Hepatocyte (in vitro differentiated cells): ENCODE measurements around the gene SHANK1. TPM values are rescaled to one million over a fixed set of nuclear protein-coding genes. Genes with fewer than 3 reads are reported as not detected.
"Not testable (repeated sequence)": the region's sequence is repeated elsewhere in the genome, so short reads cannot be mapped to it uniquely, and the experiment has no call there.

ENCODE experiments used
- DNase-seq: peaks from one replicate; pipeline ENCODE4 v3.0.0-alpha.2; 2016; ENCODE audit warnings: low spot score
- H2AFZ ChIP-seq: fragments of 200-600 bp; sonication (generic); 2 replicates; pipeline ENCODE4 v1.6.0; 2016; ENCODE audit warnings: antibody characterized with exemption, mild to moderate bottlenecking
- H3K27ac ChIP-seq: fragments of 200-600 bp; sonication (generic); 2 replicates; pipeline ENCODE4 v1.5.1; 2016; ENCODE audit warnings: mild to moderate bottlenecking
- H3K27me3 ChIP-seq: fragments of 200-600 bp; sonication (generic); 2 replicates; pipeline ENCODE4 v1.6.1; 2016
- H3K36me3 ChIP-seq: fragments of 200-600 bp; sonication (generic); replicated peaks from 2 replicates; pipeline ENCODE4 v1.5.1; 2016; ENCODE audit warnings: low read depth; ENCODE audit not compliant: insufficient read depth
- H3K4me1 ChIP-seq: fragments of 200-600 bp; sonication (generic); 2 replicates; pipeline ENCODE4 v1.5.1; 2016; ENCODE audit warnings: mild to moderate bottlenecking, moderate library complexity; ENCODE audit not compliant: insufficient read depth
- H3K4me2 ChIP-seq: fragments of 200-600 bp; sonication (generic); 2 replicates; pipeline ENCODE4 v1.6.0; 2016
- H3K4me3 ChIP-seq: fragments of 200-600 bp; sonication (generic); 2 replicates; pipeline ENCODE4 v1.5.1; 2016; ENCODE audit warnings: mild to moderate bottlenecking
- H3K79me2 ChIP-seq: fragments of 200-600 bp; sonication (generic); 2 replicates; pipeline ENCODE4 v1.6.0; 2017; ENCODE audit warnings: mild to moderate bottlenecking
- H3K9me2 ChIP-seq: fragments of 200-600 bp; sonication (generic); replicated peaks from 2 replicates; pipeline ENCODE4 v1.6.0; 2017; ENCODE audit warnings: mild to moderate bottlenecking; ENCODE audit not compliant: insufficient read depth
- H3K9me3 ChIP-seq: fragments of 200-600 bp; sonication (generic); 2 replicates; pipeline ENCODE4 v1.5.1; 2016; ENCODE audit warnings: low read depth, mild to moderate bottlenecking
- H4K20me1 ChIP-seq: fragments of 200-600 bp; sonication (generic); 2 replicates; pipeline ENCODE4 v1.6.0; 2016; ENCODE audit warnings: mild to moderate bottlenecking; ENCODE audit not compliant: insufficient read depth, poor library complexity, severe bottlenecking
- WGBS: methylation state at CpG from one replicate; pipeline ENCODE4 v1.1.6; 2016; ENCODE audit warnings: low lambda C conversion rate; ENCODE audit errors: missing lambda C conversion rate; 5-methylcytosine and 5-hydroxymethylcytosine counted together
- polyA plus RNA-seq: library from polyadenylated mRNA; unstranded; fragments of >200 nt; fragmentation: Nextera tagmentation; extraction: Ambion mirVana; gene quantifications from 2 replicates; pipeline ENCODE4 v1.2.1, GENCODE V29; 2016
- total RNA-seq: library from RNA; depleted of rRNA; stranded (reverse); fragments of >200 nt; gene quantifications from 2 replicates; pipeline ENCODE4 v1.2.3, GENCODE V29; 2014

Gene SHANK1
- total and polyA plus RNA-seq, 2 experiments from 2014 or later = 0.56 to 2.3 TPM

DNA sequence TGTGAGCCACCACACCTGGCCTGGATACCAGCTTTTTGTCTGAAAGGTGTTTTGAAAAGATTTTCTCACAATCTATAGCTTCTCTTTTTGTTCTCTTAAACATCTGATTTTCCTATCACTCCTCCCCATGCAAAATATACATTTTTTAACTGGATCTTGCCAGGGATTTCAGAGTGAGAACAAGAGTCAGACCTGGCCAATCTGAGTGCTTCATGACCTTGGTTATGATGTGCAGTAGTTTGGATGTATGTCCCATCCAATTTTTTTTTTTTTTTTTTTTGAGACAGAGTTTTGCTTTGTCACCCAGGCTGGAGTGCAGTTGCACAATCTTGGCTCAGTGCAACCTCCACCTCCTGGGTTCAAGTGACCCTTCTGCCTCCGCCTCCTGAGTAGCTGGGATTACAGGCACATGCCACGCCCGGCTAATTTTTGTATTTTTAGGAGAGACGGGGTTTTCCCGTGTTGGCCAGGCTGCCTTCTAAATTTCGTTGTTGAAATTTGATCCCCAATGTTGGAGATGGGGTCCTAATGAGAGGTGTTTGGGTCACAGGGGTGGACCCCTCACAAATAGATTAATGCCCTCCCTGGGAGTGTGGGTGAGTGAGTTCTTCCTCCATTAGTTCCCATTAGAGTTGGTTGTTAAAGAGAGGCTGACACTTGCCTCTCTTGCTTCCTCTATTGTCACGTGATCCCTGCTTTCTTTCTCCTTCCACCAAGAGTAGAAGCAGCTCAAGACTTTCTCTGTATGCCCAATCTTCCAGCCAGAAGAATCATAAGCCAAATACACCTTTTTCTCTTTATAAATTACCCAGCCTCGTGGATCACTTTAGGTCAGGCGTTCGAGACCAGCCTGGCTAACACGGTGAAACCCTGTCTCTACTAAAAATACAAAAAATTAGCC lies 106.8 kb downstream of the SHANK1 start:
- H3K4me3 ChIP-seq, H4K20me1 ChIP-seq, H3K9me3 ChIP-seq, H3K4me2 ChIP-seq, H3K27ac ChIP-seq, H3K27me3 ChIP-seq, H3K36me3 ChIP-seq, H2AFZ ChIP-seq, H3K9me2 ChIP-seq, H3K79me2 ChIP-seq, DNase-seq, H3K4me1 ChIP-seq: not testable (repeated sequence)
- 87% methylated on average over 11 of the region's 11 CpGs for WGBS

Other genes with a start within 250 kb of the SHANK1 start
- gene EMC10, start 243.3 kb downstream of the SHANK1 start, total RNA-seq = 147 and 160 TPM in 2 replicates
- gene EMC10, start 243.3 kb downstream of the SHANK1 start, polyA plus RNA-seq = 31.3 and 35.6 TPM in 2 replicates
- gene GARIN5A, start 243.0 kb downstream of the SHANK1 start, total RNA-seq = 2.7 and 5.0 TPM in 2 replicates
- 10.4 and 11.5 TPM in 2 replicates for gene GARIN5A, start 243.0 kb downstream of the SHANK1 start, polyA plus RNA-seq
- 19.0 and 28.1 TPM in 2 replicates for gene JOSD2, start 208.6 kb downstream of the SHANK1 start, total RNA-seq
- gene JOSD2, start 208.6 kb downstream of the SHANK1 start, polyA plus RNA-seq = 81.8 and 82.9 TPM in 2 replicates
- 9.0 and 9.2 TPM in 2 replicates for gene ASPDH, start 205.9 kb downstream of the SHANK1 start, total RNA-seq
- gene ASPDH, start 205.9 kb downstream of the SHANK1 start, polyA plus RNA-seq = 5.2 and 7.4 TPM in 2 replicates
- gene LRRC4B, start 151.4 kb downstream of the SHANK1 start, total RNA-seq = 6.0 and 7.7 TPM in 2 replicates
- gene LRRC4B, start 151.4 kb downstream of the SHANK1 start, polyA plus RNA-seq = 1.8 and 2.1 TPM in 2 replicates
- 0.48 and 1.5 TPM in 2 replicates for gene SYT3, start 79.9 kb downstream of the SHANK1 start, total RNA-seq
- 2.2 and 4.3 TPM in 2 replicates for gene SYT3, start 79.9 kb downstream of the SHANK1 start, polyA plus RNA-seq
- gene C19orf81, start 70.4 kb downstream of the SHANK1 start, total RNA-seq = 2.2 and 4.1 TPM in 2 replicates
- gene C19orf81, start 70.4 kb downstream of the SHANK1 start, polyA plus RNA-seq = 12.4 and 14.7 TPM in 2 replicates
- 27.6 and 30.3 TPM in 2 replicates for gene CLEC11A, start 3.6 kb upstream of the SHANK1 start, total RNA-seq
- 72.4 and 111 TPM in 2 replicates for gene CLEC11A, start 3.6 kb upstream of the SHANK1 start, polyA plus RNA-seq
- gene GPR32, start 50.7 kb upstream of the SHANK1 start, total RNA-seq = not detected in 2 replicates
- gene GPR32, start 50.7 kb upstream of the SHANK1 start, polyA plus RNA-seq = not detected in 2 replicates
- gene ACP4, start 70.6 kb upstream of the SHANK1 start, total RNA-seq = not detected in 2 replicates
- not detected in 2 replicates for gene ACP4, start 70.6 kb upstream of the SHANK1 start, polyA plus RNA-seq
- 2.7 and 3.9 TPM in 2 replicates for gene KLK1, start 104.0 kb upstream of the SHANK1 start, total RNA-seq
- gene KLK1, start 104.0 kb upstream of the SHANK1 start, polyA plus RNA-seq = 6.6 and 8.2 TPM in 2 replicates
- not detected in 2 replicates for gene KLK15, start 113.8 kb upstream of the SHANK1 start, total RNA-seq
- not detected in 2 replicates for gene KLK15, start 113.8 kb upstream of the SHANK1 start, polyA plus RNA-seq
- gene KLK3, start 135.1 kb upstream of the SHANK1 start, total RNA-seq = not detected in 2 replicates
- 0.60 TPM in 1 of 2 replicates, not detected in the other for gene KLK3, start 135.1 kb upstream of the SHANK1 start, polyA plus RNA-seq
- not detected in 2 replicates for gene KLK2, start 153.6 kb upstream of the SHANK1 start, total RNA-seq
- not detected in 2 replicates for gene KLK2, start 153.6 kb upstream of the SHANK1 start, polyA plus RNA-seq
- gene KLK4, start 191.6 kb upstream of the SHANK1 start, total RNA-seq = not detected in 2 replicates
- gene KLK4, start 191.6 kb upstream of the SHANK1 start, polyA plus RNA-seq = 0.28 and 0.33 TPM in 2 replicates
- gene KLK5, start 233.2 kb upstream of the SHANK1 start, total RNA-seq = not detected in 2 replicates
- 0.24 TPM in 1 of 2 replicates, not detected in the other for gene KLK5, start 233.2 kb upstream of the SHANK1 start, polyA plus RNA-seq
- gene KLK6, start 249.8 kb upstream of the SHANK1 start, total RNA-seq = 1.1 and 2.0 TPM in 2 replicates
- gene KLK6, start 249.8 kb upstream of the SHANK1 start, polyA plus RNA-seq = 5.4 and 7.6 TPM in 2 replicates